ENCODE measurements around the gene CRYGC.
A peak's percentile ranks its signal among the peaks of the same experiment; 100 is the strongest.

DNA sequence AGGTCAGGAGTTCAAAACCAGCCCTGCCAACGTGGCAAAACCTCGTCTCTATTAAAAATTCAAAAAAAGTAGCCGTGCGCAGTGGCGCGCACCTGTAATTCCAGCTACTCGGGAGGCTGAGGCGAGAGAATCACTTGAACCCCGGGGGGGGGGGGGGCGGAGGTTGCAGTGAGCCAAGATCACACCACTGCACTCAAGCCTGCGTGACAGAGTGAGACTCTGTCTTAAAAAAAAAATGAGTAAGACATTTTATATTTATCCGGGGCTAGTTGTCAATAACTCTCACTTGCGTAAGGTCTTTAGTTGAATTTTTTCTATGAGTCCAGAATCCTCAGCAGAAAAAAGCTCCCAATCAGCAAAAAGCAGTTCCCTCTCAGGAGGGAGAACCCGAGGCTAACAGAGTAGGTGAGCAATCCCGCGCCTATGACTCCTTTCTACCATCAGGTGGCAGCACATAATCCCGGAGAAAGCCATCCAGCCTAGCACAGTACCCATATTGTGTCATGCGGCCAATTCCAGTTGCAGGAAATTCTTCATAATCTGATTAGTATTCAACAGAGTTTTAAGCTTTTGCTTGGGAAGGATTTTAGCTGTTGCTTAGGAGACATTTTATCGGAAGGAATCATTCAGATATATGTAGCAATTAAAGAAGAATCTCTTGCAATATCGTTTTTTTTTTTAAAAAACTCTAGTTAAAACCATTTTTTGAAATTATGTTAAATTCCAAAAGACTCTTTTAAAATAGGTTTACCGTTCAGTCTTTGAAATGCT lies 45.6 kb upstream of the CRYGC start:
- TF ChIP-seq, protein P1, sequence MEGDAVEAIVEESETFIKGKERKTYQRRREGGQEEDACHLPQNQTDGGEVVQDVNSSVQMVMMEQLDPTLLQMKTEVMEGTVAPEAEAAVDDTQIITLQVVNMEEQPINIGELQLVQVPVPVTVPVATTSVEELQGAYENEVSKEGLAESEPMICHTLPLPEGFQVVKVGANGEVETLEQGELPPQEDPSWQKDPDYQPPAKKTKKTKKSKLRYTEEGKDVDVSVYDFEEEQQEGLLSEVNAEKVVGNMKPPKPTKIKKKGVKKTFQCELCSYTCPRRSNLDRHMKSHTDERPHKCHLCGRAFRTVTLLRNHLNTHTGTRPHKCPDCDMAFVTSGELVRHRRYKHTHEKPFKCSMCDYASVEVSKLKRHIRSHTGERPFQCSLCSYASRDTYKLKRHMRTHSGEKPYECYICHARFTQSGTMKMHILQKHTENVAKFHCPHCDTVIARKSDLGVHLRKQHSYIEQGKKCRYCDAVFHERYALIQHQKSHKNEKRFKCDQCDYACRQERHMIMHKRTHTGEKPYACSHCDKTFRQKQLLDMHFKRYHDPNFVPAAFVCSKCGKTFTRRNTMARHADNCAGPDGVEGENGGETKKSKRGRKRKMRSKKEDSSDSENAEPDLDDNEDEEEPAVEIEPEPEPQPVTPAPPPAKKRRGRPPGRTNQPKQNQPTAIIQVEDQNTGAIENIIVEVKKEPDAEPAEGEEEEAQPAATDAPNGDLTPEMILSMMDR (IDR thresholded peaks at IDR 0.05): peak; percentile 39 to 82 (median 65)
- TF ChIP-seq POLR2AphosphoS5 (IDR thresholded peaks at IDR 0.05): no peak

Data from breast epithelium (tissue), 3 donors.